ENCODE results near the gene PNPLA7. TPM values are rescaled to one million over a fixed set of nuclear protein-coding genes. Genes with fewer than 3 reads are reported as not detected.
"Not testable (repeated sequence)": the region's sequence is repeated elsewhere in the genome, so short reads cannot be mapped to it uniquely, and the experiment has no call there.

Gene PNPLA7
- total RNA-seq, 1 donor from 2014 or later: 32.1 TPM

DNA sequence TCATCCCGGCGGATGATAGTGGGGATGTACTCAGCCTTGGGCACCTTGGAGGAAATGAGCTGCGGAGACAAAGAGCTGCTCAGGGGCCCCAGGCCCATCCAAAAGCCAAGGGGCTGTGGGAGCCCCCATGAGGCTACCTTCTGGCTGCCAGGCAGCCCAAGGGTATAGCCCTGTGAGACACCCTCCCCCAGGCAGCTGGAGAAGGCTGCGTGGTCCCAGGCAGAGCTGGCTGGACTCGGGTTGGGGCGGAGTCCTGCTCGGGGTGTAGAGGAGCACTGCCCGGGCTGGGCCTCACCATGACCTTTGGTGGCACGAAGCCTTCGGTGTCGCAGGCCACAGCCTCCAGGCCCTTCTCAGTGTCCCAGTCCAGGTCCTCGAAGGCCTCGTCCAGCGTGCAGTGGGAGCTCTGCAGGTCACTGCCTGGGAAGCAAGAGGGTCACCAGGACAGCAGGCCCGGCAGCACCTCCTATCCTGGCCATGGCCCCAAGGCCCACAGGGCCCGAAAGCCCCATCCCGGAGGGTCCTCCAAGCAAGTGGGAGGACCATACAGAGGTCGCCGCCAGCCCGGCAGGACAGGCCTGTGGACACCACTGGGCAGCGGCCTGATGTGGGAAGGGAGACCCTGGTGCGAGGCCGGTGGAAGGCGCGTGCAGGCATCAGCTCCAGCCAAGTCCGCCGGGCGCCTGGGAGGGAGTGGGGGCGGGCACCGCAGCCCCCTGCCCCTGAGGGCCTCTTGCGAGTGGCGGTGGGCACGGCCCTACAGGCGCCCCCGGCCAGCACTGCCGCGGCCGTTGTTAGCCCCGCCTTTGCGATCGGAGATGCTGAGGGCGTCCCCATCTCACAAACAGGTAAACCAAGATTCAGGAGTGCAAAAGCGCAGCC, 97.2 kb downstream of the PNPLA7 start:
- no peak for DNase-seq (ENCODE audit: low spot score)

- DNase-seq (ENCODE audit: low spot score): no peak
Observed at GRCh38 chr9:137452006-137452760, 98.0 kb downstream of the PNPLA7 start.

- not testable (repeated sequence) for DNase-seq (ENCODE audit: low spot score)
Observed at GRCh38 chr9:137451264-137452005, 98.8 kb downstream of the PNPLA7 start.

- not testable (repeated sequence) for DNase-seq (ENCODE audit: low spot score)
Observed at GRCh38 chr9:137450539-137451222, 99.5 kb downstream of the PNPLA7 start.

DNA sequence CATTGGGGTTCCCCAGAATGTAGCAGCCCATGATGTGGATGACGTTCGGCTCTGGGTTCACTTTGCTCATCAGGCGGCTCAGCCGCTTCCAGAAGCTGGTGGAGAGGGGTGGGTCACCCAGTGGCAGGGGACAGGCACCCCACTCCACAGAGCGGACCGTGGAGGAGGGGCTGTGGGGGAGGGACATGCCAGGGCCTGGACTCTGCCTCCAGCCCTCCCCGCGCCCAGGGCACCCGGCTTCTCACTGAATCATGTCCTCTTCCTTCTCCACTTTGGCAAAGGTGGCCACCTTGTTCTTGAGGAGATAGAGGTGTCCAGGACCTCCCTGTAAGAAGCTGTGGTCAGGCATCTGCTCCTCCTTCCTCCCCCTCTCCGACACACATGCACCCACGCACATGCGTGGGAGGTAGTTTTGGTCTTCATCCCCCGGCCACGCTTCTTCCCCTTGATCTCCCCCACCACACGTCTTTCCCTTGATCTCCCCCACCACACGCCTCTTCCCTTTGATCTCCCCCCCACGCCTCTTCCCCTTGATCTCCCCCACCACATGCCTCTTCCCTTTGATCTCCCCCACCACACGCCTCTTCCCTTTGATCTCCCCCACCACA, 100.2 kb downstream of the PNPLA7 start:
- DNase-seq (ENCODE audit: low spot score): no peak

DNA sequence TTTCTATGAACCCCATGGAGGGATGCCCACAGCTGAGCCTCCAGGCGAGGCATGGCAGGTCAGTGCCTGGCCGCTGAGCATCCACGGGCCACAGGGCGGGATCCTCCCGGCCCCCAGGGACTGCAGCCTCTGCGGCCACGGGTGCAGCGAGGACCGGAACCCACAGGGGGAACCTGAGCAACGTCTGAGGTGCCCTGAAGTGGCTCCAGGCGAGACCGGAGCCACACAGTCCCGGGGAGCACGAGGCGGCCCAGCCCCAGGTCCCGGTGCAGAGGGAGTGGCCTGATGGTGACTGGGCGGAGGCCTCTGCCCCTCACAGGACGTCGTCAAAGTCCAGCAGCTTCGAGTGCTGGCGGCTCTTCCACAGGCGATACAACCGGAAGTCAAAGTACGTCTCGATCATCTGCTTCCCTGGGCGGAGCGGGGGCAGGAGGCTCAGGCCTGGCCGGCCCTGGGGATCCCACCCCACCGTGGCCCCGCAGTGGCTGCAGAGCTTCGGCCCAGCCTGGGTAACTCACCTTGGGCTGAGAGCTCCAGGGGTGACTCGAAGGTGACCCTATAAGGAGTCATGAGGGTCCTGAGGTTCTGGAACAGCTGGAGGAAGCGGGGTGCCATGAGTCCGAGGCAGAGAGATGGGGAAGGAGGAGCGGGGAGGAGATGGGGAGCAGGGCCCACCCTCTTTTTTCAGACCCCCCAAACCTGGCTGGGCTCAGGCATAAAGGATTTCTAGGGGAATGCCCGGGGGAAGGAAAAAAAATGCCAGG, 100.9 kb downstream of the PNPLA7 start:
- no peak for DNase-seq (ENCODE audit: low spot score)

- no peak for DNase-seq (ENCODE audit: low spot score)
Observed at GRCh38 chr9:137448602-137448962, 101.6 kb downstream of the PNPLA7 start.

DNA sequence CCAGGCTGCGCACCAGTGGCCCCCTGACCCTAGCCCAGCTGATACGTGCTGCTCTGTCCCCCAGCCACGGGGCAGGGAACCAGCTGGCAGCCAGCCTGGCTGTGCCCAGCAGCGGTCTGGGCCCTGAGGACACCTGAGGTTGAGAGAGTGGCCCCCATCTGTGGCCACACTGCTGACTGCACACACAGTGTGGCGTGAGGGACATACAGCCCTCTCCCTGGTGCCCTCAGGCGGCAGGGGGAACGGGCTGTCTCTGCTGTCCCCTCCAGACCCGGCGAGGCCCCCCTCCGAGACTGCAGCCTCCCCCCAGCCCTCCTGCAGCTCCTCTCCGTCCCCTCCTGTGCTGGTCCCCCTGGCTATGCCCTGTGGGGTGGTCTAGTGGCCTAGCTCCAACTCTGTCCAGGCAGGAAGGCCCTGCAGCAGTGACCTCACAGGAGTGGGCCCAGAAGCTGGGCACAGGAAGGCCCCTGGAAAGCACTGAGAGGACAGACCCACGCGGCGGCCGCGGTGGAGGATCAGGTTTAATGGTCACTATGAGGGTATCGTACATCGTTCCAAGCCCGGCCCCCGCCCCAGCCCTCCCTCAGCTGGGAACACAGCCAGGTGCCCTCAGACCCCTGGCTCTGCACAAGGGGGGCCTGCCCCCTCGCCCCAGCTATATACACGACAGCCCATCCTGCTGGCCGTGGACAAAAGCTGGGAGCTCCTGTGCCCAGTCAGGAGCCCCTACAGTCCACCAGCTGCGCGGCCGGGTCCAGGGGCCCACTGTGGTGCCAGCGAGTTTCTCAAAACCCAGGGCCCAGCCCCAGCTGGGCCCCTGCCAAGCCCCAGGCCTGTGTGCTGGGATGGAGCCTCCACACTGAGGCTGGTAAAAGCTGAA, 102.2 kb downstream of the PNPLA7 start:
- no peak for DNase-seq (ENCODE audit: low spot score)

DNA sequence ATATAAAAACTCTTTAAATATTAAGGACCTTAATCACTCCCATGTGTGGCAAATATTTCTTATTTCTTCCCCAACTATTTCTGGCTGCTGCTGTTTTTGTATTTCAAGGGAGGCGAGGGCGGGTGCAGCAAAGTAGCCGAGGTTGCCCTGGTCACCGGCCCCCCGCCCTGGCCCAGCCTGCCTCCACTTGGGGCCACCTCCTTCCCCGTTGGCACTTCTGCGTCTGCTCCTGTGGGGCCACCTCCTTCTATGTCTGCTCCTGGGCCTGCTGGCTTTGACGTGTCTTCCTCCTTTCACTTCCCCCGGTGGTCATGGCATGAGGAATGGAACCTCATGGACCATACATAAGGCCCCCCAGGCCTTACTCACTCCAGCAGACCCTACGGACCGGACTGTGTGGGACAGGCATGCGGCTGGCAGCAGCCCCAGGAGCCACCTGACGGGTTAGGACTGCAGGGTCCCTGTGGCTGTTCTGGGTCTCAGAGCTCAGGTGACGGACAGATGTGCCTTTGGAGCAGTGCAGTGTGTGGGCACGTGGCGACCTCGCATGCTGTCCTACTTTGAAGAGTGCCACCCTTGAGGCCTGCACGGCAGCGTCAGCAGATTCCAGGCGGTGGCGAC, 103.2 kb downstream of the PNPLA7 start:
- no peak for DNase-seq (ENCODE audit: low spot score)

- DNase-seq (ENCODE audit: low spot score): no peak
Observed at GRCh38 chr9:137445930-137446431, 104.2 kb downstream of the PNPLA7 start.

- no peak for DNase-seq (ENCODE audit: low spot score)
Observed at GRCh38 chr9:137445275-137445807, 104.9 kb downstream of the PNPLA7 start.

- no peak for DNase-seq (ENCODE audit: low spot score)
Observed at GRCh38 chr9:137444106-137444790, 106.0 kb downstream of the PNPLA7 start.

DNA sequence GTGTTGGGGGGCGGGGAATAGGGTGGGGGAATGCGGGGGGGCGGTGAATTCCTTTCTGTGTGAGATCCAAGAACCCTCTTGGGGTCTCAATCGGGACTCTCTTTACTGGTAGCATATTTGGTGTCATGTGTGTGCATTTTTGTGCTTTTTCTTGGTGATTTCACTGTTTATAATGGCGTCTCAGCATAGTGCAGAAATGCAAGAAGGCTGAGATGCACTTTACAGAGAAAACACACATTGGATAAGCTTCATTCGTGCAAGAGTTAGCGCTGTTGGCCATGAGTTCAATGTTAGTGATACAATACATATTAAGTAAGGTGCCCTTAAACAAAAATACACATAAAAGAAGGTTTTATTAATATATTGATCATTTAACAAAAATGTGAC, 108.3 kb downstream of the PNPLA7 start:
- no peak for DNase-seq (ENCODE audit: low spot score)

GRCh38 chr9:137441289-137441934, 108.8 kb downstream of the PNPLA7 start, which contains the start of gene ENTPD8:
Gene ENTPD8 (minus strand): TSS chr9:137441357. CDS start chr9:137438285, 3,072 bp downstream.
- DNase-seq (ENCODE audit: low spot score): no peak

DNA sequence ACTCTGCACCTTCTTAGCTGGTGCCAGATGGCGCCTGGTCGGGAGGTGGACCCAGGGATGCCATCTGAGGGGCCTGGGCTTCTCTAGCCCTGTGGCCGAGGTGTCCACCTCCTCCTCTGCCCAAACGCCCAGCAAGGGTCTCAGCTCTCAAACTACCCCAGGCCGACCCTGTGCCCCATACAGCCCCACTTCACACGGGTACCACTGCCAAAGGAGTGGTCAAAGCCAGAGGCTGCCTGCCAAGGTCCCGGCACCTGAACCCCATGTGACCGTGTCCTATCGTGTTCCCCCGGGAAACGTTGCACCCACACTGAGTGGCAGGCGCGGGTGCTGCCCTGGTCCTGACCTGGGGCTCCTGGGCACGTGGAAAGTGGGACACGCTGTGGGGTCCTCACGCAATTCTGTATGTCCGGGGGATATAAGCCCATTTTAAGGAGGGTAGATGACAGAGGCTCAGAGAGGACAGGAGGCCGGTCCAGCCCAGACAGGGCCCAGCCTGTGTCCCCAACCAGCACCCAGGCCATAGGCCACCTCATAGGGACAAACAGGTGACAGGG, 111.0 kb downstream of the PNPLA7 start:
- no peak for DNase-seq (ENCODE audit: low spot score)

DNA sequence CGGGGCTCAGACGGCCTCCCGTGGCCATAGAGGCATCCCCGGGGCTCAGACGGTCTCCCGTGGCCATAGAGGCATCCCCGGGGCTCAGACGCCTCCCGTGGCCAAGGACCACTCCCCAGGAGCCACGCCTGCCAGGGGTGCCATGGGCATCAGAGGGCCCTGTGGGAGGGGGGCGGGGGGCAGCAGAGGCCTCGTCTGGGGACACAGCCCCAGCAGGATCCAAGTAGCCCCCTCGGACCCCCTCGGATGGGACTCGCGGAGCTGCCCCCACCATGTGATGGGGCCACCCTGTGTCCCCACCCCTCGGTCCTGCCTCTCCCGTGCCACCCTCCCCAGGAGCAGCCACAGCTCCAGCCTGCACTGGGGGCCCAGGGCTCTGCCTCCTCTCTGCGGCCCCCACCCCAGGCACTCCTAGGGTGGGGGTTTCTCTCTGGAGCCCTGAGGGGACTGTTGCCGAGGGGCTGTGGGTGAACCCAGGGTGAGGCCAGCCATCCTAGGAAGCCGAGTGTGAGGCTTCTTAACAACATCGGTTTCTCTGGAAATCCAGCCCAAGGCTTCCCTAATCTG, 111.5 kb downstream of the PNPLA7 start:
- no peak for DNase-seq (ENCODE audit: low spot score)
